ENCODE results near the gene PTPRD. TPM values are rescaled to one million over a fixed set of nuclear protein-coding genes. Genes with fewer than 3 reads are reported as not detected.

Gene PTPRD
- total RNA-seq, 1 donor from 2014 or later, result 109 TPM

GRCh38 chr9:8831568-8831967, 1781.2 kb downstream of the PTPRD start:
- Mint-ChIP-seq H3K27ac (no peak overlapping the region), H3K4me3 (no peak overlapping the region), H3K4me1 (peaks cover 26% of the 10 kb centered on the region)

GRCh38 chr9:8826281-8826680, 1786.5 kb downstream of the PTPRD start:
- DNase-seq (ENCODE audit: low spot score in 2 of 2, unreplicated experiment in 2 of 2), result no peak
- no peak overlapping the region for H3K4me3 Mint-ChIP-seq
- H3K4me1 Mint-ChIP-seq, result peaks cover 22% of the 10 kb centered on the region
- H3K27me3 Mint-ChIP-seq (ENCODE audit: low read depth), result no peaks in the 10 kb centered on the region
- no peak for TF ChIP-seq CTCF (IDR thresholded peaks at IDR 0.05; ENCODE audit: unreplicated experiment)
- no peaks in the 10 kb centered on the region for H3K36me3 Mint-ChIP-seq
- H3K27ac Mint-ChIP-seq, result no peak overlapping the region
- H3K9me3 Mint-ChIP-seq, result no peaks in the 10 kb centered on the region

More at GRCh38 chr9:8831568-8831967, 1781.2 kb downstream of the PTPRD start:
- no peaks in the 10 kb centered on the region for H3K36me3 Mint-ChIP-seq
- no peaks in the 10 kb centered on the region for H3K9me3 Mint-ChIP-seq
- DNase-seq (ENCODE audit: low spot score in 2 of 2, unreplicated experiment in 2 of 2), result no peak
- H3K27me3 Mint-ChIP-seq (ENCODE audit: low read depth), result no peaks in the 10 kb centered on the region
- TF ChIP-seq CTCF (IDR thresholded peaks at IDR 0.05; ENCODE audit: unreplicated experiment), result no peak

- Mint-ChIP-seq H3K36me3 (no peaks in the 10 kb centered on the region), H3K4me1 (peaks cover 17% of the 10 kb centered on the region), H3K27me3 (ENCODE audit: low read depth) (no peaks in the 10 kb centered on the region), H3K27ac (no peak overlapping the region), H3K4me3 (no peak overlapping the region), H3K9me3 (no peaks in the 10 kb centered on the region)
- no peak for TF ChIP-seq CTCF (IDR thresholded peaks at IDR 0.05; ENCODE audit: unreplicated experiment)
- DNase-seq (ENCODE audit: low spot score in 2 of 2, unreplicated experiment in 2 of 2), result no peak
These were observed 1787.1 kb downstream of the PTPRD start for GRCh38 chr9:8825585-8826147.

- Mint-ChIP-seq H3K4me3 (no peak overlapping the region), H3K27ac (no peak overlapping the region), H3K36me3 (no peaks in the 10 kb centered on the region), H3K4me1 (peaks cover 15% of the 10 kb centered on the region), H3K9me3 (no peaks in the 10 kb centered on the region), H3K27me3 (ENCODE audit: low read depth) (no peaks in the 10 kb centered on the region)
- no peak for TF ChIP-seq CTCF (IDR thresholded peaks at IDR 0.05; ENCODE audit: unreplicated experiment)
- no peak for DNase-seq (ENCODE audit: low spot score in 2 of 2, unreplicated experiment in 2 of 2)
These were observed 1789.5 kb downstream of the PTPRD start for GRCh38 chr9:8823131-8823895.

GRCh38 chr9:8822667-8823025, 1790.2 kb downstream of the PTPRD start:
- no peak for DNase-seq (ENCODE audit: low spot score in 2 of 2, unreplicated experiment in 2 of 2)
- H3K36me3 Mint-ChIP-seq, result no peaks in the 10 kb centered on the region
- H3K4me1 Mint-ChIP-seq, result peaks cover 15% of the 10 kb centered on the region
- no peak for TF ChIP-seq CTCF (IDR thresholded peaks at IDR 0.05; ENCODE audit: unreplicated experiment)
- H3K9me3 Mint-ChIP-seq, result no peaks in the 10 kb centered on the region
- H3K27me3 Mint-ChIP-seq (ENCODE audit: low read depth), result no peaks in the 10 kb centered on the region
- H3K27ac Mint-ChIP-seq, result no peak overlapping the region
- no peak overlapping the region for H3K4me3 Mint-ChIP-seq

Data from mesothelial cell of epicardium (in vitro differentiated cells).